C4-2B (cell line): ENCODE measurements around the gene ZNF865.

ENCODE experiments used
- H3K27ac ChIP-seq: fragments of 450-650 bp; 2 replicates; pipeline ENCODE4 v1.5.1; 2017
- CTCF ChIP-seq: fragments of 450-650 bp; conservative IDR thresholded peaks from 2 replicates; pipeline ENCODE4 v1.5.1; 2017; ENCODE audit warnings: mild to moderate bottlenecking
- ZFX ChIP-seq: fragments of 450-650 bp; IDR thresholded peaks from 2 replicates; pipeline ENCODE4 v1.6.1; 2017

ZNF865 gene

DNA sequence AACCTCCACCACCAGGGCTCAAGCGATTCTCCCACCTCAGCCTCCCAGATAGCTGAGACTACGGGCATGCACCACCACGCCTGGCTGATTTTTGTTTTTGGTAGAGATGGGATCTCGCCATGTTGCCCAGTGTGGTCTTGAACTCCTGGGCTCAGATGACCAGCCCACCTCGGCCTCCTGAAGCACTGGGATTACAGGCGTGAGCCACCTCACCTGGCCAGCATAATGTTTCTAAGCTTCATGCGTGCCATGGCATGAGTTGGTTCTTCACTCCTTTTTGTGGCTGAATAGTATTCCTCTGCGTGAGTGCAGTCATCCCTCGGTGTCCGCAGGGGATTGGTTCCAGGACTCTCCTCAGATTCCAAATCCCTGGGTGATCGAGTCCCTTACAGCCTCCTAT is 20.6 kb upstream of the ZNF865 start:
- no peak for TF ChIP-seq ZFX
- TF ChIP-seq CTCF = no peak
- H3K27ac ChIP-seq = no peak overlapping the region

DNA sequence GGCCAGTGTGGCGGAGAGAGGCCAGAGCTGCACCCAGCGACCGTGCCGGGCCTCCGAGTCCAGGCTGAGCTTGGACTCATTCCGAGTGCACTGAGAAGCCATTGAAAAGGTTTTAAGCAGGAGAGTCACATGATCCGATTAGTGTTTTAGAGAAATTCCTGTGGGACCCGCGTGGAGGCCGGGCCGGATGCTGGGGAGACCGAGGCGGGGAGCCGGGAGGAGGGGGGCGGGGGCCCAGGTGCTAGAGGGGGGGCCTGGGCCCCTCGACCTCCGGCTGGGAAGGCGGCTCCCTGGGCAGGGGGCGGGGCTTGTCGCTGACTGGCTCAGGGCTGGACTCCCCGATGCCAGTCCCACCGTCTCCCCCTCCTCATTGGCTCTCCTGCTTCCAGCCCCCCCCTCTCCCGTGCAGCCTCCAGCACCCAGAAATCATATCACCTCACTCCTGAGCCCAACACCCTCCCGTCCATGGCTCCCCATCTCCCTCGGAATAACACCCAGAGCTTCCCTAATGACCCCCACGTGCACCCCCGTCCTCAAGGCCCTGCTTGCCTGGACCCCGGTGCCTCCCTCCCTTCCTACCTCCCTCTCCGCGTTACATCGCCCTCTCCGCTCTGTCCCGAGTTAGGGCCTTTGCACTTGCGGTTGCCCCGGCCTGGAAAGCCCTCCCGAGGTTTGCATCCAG is 19.6 kb upstream of the ZNF865 start:
- TF ChIP-seq ZFX (no peak), CTCF (no peak)
- no peak overlapping the region for H3K27ac ChIP-seq

GRCh38 chr19:55586976-55587668 is 18.3 kb upstream of the ZNF865 start:
- TF ChIP-seq CTCF (no peak), ZFX (no peak)
- no peak overlapping the region for H3K27ac ChIP-seq

DNA sequence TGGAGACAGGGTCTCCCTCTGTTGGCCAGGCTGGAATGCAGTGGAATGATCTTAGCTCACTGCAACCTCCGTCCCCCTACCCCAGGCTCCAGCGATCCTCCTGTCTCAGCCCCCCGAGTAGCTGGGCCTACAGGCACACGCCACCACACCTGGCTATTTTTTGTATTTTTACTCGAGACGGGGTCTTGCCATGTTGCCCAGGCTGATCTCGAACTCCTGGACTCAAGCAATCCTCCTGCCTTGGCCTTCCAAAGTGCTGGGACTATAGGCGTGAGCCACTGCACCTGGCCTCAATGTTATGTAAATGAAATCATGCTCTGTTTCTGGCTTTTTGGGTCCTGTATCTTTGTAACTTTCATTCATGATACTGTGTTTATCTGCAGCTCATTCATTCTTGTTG is 16.7 kb upstream of the ZNF865 start:
- no peak for TF ChIP-seq CTCF
- TF ChIP-seq ZFX = no peak
- H3K27ac ChIP-seq = no peak overlapping the region

DNA sequence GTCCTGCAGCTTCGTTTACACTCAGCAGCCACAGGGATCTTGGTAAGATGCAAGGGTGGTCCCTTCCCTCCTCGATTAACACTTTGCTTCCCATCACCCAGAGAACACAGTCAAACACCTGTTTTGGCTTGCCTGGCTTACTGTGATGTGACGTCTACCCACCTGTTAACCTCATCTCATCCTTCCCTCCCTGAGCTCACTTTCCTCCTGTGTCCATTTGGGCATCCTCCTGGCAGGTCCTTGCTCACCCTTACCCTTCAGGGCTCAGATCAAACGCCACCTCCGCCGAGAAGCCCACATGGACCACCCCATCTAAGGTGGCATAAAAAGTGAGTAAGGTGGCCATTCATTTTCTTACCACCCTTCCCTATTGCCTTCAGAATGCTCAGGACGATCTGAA is 15.3 kb upstream of the ZNF865 start:
- TF ChIP-seq CTCF (no peak), ZFX (no peak)

GRCh38 chr19:55590617-55591016 is 14.8 kb upstream of the ZNF865 start:
- no peak overlapping the region for H3K27ac ChIP-seq

More for the DNA sequence above, 15.3 kb upstream of the ZNF865 start:
- no peak overlapping the region for H3K27ac ChIP-seq

More at GRCh38 chr19:55590617-55591016, 14.8 kb upstream of the ZNF865 start:
- TF ChIP-seq ZFX (no peak), CTCF (no peak)
